ENCODE measurements around the gene RLIM.
"Not testable (repeated sequence)": the region's sequence is repeated elsewhere in the genome, so short reads cannot be mapped to it uniquely, and the experiment has no call there.

Gene RLIM

GRCh38 chrX:74614093-74614909 is at the start of gene RLIM:
TSS of gene RLIM (minus strand) at chrX:74614624. CDS start at chrX:74595977, 18,647 bp downstream.
- DNase-seq = peak; percentile 77 to 94

- no peak for DNase-seq
Measured at GRCh38 chrX:74656079-74656745, 41.8 kb upstream of the RLIM start.

GRCh38 chrX:74654953-74655352 is 40.5 kb upstream of the RLIM start:
- DNase-seq = not testable (repeated sequence)

GRCh38 chrX:74636749-74637314 is 22.4 kb upstream of the RLIM start:
- no peak for DNase-seq

- DNase-seq = no peak
Measured at GRCh38 chrX:74613370-74614092, 893 bp downstream of the RLIM start.

- no peak for DNase-seq
Measured at GRCh38 chrX:74606799-74607198, 7.6 kb downstream of the RLIM start.

GRCh38 chrX:74606342-74606741 is 8.1 kb downstream of the RLIM start:
- no peak for DNase-seq

- no peak for DNase-seq
Measured at GRCh38 chrX:74603040-74603439, 11.4 kb downstream of the RLIM start.

- DNase-seq = no peak
Measured at GRCh38 chrX:74602142-74602541, 12.3 kb downstream of the RLIM start.

GRCh38 chrX:74593593-74593992 is 20.8 kb downstream of the RLIM start:
- no peak for DNase-seq

GRCh38 chrX:74585766-74586165 is 28.7 kb downstream of the RLIM start:
- no peak for DNase-seq

- DNase-seq = no peak
Measured at GRCh38 chrX:74579597-74580198, 34.7 kb downstream of the RLIM start.

GRCh38 chrX:74578137-74578536 is 36.3 kb downstream of the RLIM start:
- DNase-seq = no peak

GRCh38 chrX:74557378-74557777 is 57.0 kb downstream of the RLIM start:
- DNase-seq = no peak

- no peak for DNase-seq
Measured at GRCh38 chrX:74551934-74552333, 62.5 kb downstream of the RLIM start.

- peak; percentile 76 to 78 for DNase-seq
Measured at GRCh38 chrX:74550295-74550802, 64.1 kb downstream of the RLIM start.

GRCh38 chrX:74546984-74547383 is 67.4 kb downstream of the RLIM start:
- DNase-seq = no peak

- no peak for DNase-seq
Measured at GRCh38 chrX:74545880-74546523, 68.4 kb downstream of the RLIM start.

- DNase-seq = no peak
Measured at GRCh38 chrX:74540635-74541249, 73.7 kb downstream of the RLIM start.

- no peak for DNase-seq
Measured at GRCh38 chrX:74536832-74537371, 77.5 kb downstream of the RLIM start.

- peak in 1 of 2 experiments; percentile 15 for DNase-seq
Measured at GRCh38 chrX:74536152-74536831, 78.1 kb downstream of the RLIM start.

All from stimulated activated CD4-positive, alpha-beta T cell treated with anti-CD3 and anti-CD28 coated beads, Interleukin-4, amount 100 ng/mL, for 4 hours (primary cell).